NOMO-1 treated with dmso at 0.1 percent for 144 hours (cell line): ENCODE results near the gene TLE3.

Experiments used
- DNase-seq: peaks from one replicate; lab custom pipeline; 2025; ENCODE audit not compliant: unreplicated experiment; lab: John Stamatoyannopoulos, UW

TLE3 gene

GRCh38 chr15:70049701-70050301, 47.9 kb downstream of the TLE3 start:
- no peak for DNase-seq

GRCh38 chr15:70048578-70049514, 48.9 kb downstream of the TLE3 start:
- DNase-seq = no peak

DNA sequence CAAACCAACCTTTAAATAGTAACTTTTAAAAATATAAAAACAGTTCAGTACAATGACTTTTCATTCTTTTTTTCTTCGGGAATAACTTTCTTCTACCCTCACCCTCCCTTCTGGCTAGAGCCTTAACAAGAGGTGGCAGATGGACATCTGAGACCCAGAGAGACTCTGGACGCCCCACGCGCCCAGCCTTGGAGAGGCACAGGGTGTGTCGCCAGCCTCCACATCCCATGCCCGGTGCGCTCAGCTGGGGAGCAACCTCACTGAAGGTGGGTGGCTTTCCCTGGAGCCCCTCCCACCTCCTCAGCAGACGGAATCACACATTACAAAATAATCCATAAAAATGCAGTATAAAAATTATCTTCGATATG, 49.5 kb downstream of the TLE3 start:
- no peak for DNase-seq

DNA sequence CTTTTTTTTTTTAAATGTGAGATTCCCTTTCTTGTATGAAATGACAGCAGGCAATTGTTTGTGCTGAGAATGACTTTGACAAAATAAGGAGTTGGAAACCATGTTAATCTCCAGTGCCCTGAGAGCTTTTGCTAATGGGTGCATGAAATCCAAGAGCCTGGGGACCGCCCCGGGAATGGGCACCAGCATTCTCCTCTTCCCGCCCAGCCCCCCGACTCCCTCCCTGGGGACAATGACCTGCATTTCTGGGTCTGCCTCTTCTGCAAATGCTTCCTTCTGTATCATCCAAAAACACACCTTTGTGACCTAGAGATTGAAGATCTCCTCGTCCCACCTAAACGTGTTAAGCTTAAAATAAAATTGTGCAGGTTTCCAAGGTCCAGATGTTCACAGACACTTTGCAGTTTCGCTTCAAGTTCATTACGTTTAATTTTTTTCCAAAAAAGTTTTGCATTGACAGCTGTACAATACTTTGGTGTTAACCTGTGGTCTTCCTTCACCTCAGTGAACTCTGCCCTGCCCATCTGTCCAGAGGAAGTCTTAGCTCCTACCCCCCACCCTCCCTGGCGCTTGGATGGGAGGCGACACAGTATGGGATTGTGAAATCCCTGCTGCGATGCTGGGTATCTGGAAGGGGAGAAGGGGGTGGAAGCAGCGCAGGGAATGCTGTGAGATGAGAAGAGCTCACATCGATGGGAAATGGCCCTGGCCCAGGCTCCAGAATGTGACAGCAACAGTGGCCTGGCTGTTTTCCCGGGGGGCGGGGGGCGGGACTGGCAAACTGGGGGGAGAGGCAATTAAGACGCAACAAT, 50.1 kb downstream of the TLE3 start:
- DNase-seq = no peak

DNA sequence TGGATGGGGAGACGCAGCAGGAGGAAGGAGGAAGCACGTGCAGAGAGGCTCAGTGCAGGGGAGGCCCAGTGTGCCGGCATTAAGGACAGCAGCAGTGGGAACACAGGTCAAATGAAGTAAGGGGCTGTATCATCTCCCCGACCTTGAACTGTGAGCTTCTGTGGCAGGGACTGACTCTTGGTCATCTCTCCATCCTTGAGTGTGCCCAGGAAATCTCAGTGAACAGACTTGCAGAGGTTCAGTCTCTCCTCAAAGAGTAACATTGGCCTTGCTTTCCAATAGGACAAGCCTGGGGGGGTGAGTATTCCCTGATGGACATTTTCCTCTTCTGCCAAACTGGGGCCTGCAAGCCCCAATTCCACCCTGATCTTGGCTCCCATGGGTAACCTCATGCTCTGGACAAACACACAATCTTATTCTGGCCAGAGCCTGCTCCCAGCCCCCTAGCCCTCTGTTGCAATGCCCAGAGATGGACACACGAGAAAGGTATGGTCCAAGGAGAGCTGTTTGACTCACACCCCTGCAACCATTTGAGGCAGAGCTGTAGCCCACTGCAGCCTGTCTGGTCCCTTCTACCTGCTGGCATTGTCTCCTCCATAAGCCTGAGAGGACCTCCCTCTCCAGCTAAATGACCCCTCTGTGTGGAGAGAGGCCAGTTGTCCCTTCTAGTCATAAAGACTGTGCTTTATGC, 50.9 kb downstream of the TLE3 start:
- no peak for DNase-seq

- no peak for DNase-seq
Observed at GRCh38 chr15:70045045-70045444, 52.7 kb downstream of the TLE3 start.

DNA sequence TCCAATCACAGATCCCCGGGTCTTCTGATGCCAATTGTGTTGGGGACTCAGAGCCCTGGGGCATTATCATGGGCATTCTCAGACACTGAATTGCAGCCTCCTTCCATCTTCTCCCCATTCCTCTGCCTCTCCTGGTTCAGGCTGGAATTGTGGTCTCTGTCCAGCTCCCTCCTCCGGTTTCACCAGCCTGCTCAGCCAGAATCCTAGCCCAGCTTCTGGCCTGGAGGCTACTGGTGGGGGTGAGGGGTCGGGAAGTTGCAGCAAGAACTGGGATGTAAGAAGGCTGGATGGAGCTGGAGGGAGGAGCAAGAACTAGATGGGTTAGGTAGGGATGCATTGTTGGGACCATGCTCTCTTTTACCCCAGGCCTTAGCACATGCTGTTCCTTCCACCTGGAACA, 53.5 kb downstream of the TLE3 start:
- no peak for DNase-seq

GRCh38 chr15:70043590-70043989, 54.1 kb downstream of the TLE3 start:
- DNase-seq = no peak

DNA sequence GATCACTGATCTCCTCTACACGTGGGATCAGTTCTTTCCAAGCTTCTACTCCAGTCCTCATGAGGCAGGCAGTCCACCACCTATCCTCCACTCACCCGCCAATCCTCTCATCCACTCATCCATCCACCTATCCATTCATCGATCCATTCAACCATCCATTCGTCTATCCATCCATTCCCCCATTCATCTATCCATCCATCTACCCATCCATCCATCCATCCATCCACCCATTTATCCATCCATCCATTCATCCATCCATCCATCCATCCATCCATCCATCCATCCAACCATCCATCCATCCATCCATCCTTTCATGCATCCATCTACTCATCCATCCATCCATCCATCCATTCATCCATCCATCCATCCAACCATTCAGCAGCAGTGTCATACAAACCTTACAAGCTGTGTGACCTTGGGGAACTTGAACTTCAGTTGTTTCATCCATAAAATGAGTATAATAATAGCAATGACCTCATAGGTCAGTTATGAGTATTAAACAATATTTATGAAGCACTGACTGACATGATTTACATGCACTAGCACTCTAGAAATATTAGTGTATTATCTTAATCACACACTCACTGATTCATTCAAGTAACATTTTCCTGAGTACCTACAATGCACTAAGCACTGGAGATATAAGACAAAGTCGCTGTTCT, 55.0 kb downstream of the TLE3 start:
- no peak for DNase-seq

DNA sequence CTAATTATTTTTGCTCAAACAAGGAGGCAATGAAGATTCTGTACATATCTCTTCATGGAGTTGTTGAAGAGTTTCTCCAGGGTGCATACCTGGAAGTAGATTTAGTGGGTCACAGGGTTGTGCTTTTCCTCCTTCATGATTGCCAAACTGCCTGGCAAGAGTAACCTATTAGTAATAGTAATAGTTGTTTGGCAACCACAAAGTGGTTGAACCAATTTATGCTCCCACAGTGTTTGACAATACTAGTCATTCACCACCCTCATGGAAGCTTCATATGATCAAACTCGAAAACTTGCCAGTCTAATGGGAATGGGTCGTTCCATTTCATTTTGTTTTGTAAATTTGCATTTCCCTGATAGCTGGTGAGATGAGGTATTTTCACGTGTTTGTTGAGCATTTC, 57.8 kb downstream of the TLE3 start:
- no peak for DNase-seq

DNA sequence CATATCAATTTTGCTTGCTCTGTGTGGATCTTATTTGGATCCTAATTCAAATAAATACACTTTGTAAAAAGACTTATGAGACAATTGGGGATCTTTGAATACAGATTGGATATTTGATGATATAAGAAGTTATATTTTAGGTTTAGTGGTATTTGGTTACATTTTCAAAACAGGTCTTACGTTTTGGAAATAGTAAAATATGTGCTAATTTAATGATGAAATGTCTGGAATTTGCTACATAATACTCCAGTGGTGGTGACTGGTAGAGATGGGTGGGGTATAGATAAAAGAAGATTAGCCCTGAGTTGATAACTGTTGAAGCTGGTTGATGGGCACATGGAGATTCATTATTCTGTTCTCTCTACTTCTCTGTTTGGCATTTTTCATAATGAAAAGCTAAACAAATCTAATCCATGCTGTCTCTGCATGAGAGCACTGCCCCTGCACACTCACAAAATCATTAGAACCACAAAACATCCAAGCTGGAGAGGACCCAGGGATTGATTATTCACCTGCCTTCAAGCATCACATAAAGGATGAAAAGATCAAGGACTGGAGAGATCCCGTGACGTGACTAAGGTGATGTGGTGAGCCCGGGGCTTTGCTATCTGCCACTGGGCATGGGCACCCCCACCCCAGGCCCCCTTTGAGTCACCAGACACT, 58.9 kb downstream of the TLE3 start:
- no peak for DNase-seq

- DNase-seq = no peak
Observed at GRCh38 chr15:70037292-70037640, 60.5 kb downstream of the TLE3 start.

DNA sequence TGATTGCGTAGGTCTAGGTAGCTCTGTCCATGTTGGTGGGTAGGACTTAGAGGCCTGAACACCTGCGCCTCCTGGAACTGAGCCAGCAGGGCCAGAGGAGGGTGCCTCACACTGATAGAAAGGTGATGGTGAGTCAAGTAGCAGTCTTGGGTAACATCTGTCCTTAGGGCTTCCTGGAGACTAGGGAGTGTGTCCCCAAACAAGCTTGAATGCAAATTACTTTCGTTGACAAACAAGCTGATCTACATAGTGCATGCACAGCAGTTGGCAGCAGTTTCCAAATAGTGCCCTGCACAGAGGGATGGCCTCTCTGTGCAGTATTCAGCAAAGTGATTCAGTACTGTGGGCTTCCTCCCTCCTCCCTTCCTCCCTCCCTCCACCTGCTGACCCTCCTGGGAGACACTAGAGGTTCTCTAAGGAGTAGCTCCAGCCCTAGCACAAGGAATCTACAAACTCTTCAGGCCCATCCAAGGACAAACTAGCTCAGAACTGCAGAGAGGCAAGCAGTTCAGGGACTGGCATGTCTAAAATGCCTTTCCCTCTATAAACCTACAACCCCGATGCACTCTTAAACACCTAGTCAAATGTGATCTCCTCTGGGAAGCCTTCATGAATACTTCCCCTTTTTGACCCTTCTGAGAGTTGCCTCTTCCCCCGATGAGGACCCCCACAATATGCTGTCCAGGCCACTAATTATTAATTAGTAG, 61.0 kb downstream of the TLE3 start:
- no peak for DNase-seq

DNA sequence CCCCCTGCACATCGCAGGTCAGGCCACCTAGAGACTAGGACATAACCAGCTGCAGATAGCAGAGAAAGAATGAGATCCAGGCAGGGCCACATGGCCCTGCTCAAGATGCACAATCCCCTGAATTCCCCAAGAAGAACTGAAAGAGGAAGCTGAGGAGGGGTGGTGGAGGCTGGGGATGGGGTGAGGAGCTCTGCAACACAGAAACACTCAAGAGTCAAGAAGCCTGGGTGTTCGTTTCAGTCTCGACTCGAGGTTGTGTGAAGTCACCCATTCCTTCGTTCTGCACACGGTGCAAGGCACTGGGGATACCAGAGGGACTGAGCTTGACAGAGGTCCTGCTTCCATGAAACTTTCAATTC, 62.0 kb downstream of the TLE3 start:
- DNase-seq = peak; percentile 83

GRCh38 chr15:70035051-70035718, 62.5 kb downstream of the TLE3 start:
- DNase-seq = no peak

GRCh38 chr15:70034596-70034995, 63.1 kb downstream of the TLE3 start:
- DNase-seq = no peak

GRCh38 chr15:70034141-70034540, 63.6 kb downstream of the TLE3 start:
- DNase-seq = no peak

DNA sequence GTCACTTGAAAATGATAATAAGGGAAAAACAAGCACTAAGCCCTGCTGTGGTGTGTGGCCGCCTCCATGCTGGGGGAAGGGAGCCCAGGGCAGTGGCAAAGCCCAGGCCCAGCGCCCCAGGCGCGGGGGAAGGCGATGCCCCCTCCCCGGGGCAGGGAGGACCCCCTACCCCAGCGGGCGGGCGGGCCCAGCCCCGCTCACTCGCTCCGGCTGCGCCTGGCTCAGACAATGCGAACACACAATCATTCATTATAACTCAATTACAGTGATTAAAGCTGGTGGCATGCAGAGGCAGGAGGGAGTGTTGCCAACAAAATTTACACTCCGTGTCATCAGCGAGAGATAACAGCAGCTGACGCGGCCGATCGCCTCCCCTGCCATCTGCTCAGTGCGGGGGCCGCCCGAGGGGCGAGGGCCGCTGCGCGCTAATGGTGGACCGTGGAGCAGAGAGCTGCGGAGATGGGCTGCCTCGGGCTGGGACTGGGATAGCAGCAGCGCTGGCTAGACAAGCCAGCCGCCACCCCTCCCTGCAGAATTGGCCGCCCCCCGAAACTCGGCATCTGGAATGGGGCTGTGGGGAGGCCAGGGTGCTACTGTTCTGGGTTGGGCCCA, 64.1 kb downstream of the TLE3 start:
- DNase-seq = no peak

- DNase-seq = no peak
Observed at GRCh38 chr15:70033109-70033508, 64.6 kb downstream of the TLE3 start.
